Astrocyte of the spinal cord (primary cell): ENCODE data around the gene ACAP1.

Source experiments
- DNase-seq: peaks from one replicate; pipeline ENCODE4 v3.0.0; 2011; ENCODE audit warnings: low read depth, low spot score
- H3K4me3 ChIP-seq: 2 replicates; pipeline ENCODE4 v1.5.1; 2011; ENCODE audit warnings: low read depth, mild to moderate bottlenecking, low read length, moderate library complexity
- CTCF ChIP-seq: IDR thresholded peaks from 2 replicates; pipeline ENCODE4 v1.5.1; 2012; ENCODE audit warnings: low read depth, mild to moderate bottlenecking, low read length, inconsistent platforms
- in situ Hi-C: cut with HindIII; loops from 2 replicates; pipeline ENCODE4 v1.10.0; 2017; ENCODE audit warnings: low sequenced_read_pairs

The ACAP1 gene

GRCh38 chr17:7292729-7293128 lies 43.6 kb upstream of the ACAP1 start:
- in situ Hi-C loops = no loop called here
- no peak overlapping the region for H3K4me3 ChIP-seq
- DNase-seq = no peak
- no peak for TF ChIP-seq CTCF

- no peak for DNase-seq
- H3K4me3 ChIP-seq = no peak overlapping the region
- in situ Hi-C loops = no loop called here
- no peak for TF ChIP-seq CTCF
These were observed 43.2 kb upstream of the ACAP1 start for GRCh38 chr17:7293159-7293558.

- DNase-seq = no peak
- no peak for TF ChIP-seq CTCF
- in situ Hi-C loops = no loop called here
- H3K4me3 ChIP-seq = no peak overlapping the region
These were observed 42.3 kb upstream of the ACAP1 start for GRCh38 chr17:7293816-7294613.

GRCh38 chr17:7294614-7295153 lies 41.6 kb upstream of the ACAP1 start, which contains the start of gene YBX2:
YBX2 (minus strand) TSS chr17:7294639; CDS start chr17:7294500, 139 bp downstream.
- no peak for TF ChIP-seq CTCF
- DNase-seq = no peak
- peak within 1 kb of the TSS; percentile 12 for H3K4me3 ChIP-seq
- in situ Hi-C loops = no loop called here

GRCh38 chr17:7295230-7296180 lies 40.8 kb upstream of the ACAP1 start:
- no peak for TF ChIP-seq CTCF

GRCh38 chr17:7296189-7296861 lies 40.0 kb upstream of the ACAP1 start:
- no peak overlapping the region for H3K4me3 ChIP-seq
- TF ChIP-seq CTCF = peak; percentile 85
- in situ Hi-C loops = no loop called here
- peak; percentile 68 for DNase-seq

More at GRCh38 chr17:7295230-7296180, 40.8 kb upstream of the ACAP1 start:
- no peak overlapping the region for H3K4me3 ChIP-seq
- no peak for DNase-seq
- in situ Hi-C loops = no loop called here
